NOMO-1 (cell line): ENCODE results near the gene RWDD2A.

Source experiments
- DNase-seq, 2 experiments: peaks; one replicate each; lab custom pipeline; 2025; ENCODE audit not compliant: unreplicated experiment in 2 of 2; lab: John Stamatoyannopoulos, UW

RWDD2A gene

DNA sequence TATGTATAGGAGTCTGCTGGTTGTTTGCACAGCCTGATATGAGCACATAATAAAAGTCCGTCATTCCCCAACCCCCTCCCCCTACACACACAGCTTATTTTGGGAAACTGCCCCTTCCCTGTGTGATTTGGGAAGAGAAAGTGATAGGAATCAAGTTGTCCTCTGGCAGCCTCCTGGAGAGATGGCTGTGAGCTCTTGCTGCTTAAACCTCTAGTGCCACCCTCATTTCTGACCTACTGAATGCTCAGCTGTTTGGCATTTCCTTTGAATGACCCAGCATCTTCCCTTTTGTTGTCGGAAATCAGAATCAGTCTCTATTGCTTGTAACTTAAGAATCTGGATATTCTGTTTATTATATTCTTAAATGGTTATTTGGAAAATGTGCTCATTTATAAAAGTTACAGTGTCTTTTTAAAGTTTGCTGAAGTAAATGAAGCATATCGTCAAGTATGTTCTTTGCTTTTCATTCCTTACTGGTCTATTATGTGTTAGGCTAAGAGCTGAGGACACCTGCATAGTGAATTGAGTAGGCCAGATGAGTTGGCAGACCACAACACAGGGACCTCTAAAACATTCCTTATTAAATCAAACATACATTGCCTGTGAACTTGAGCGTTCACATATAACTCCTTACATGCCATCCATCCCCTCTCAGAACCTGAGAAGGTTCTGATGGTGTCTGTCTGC, 5.5 kb downstream of the RWDD2A start:
- DNase-seq: no peak

- no peak for DNase-seq
Observed at GRCh38 chr6:83199173-83199862, 6.2 kb downstream of the RWDD2A start.

- DNase-seq: no peak
Observed at GRCh38 chr6:83199863-83200225, 6.7 kb downstream of the RWDD2A start.

GRCh38 chr6:83202031-83202430, 8.9 kb downstream of the RWDD2A start:
- no peak for DNase-seq

- DNase-seq: peak; percentile 36 to 69
Observed at GRCh38 chr6:83215131-83216047, 22.2 kb downstream of the RWDD2A start.

DNA sequence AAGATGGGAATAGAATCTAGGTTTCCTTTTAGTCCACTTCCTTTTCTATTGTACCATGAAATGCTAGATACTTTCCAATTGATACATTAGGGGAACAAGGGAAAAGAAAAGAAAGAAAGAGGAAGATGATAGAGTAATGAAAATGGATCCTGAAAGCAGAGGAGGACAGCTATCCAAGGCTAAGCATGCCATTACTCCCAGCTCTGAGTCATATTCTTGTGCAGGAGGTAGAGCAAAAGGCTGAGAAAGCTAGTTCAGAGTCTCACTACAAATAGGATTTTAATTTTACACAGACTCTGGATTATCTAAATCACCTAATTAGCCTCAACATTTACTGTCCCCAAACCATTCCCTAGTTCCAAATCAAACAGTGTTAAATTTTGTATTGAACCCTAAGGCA, 23.6 kb downstream of the RWDD2A start:
- DNase-seq: no peak

GRCh38 chr6:83218646-83219045, 25.5 kb downstream of the RWDD2A start:
- DNase-seq: no peak

DNA sequence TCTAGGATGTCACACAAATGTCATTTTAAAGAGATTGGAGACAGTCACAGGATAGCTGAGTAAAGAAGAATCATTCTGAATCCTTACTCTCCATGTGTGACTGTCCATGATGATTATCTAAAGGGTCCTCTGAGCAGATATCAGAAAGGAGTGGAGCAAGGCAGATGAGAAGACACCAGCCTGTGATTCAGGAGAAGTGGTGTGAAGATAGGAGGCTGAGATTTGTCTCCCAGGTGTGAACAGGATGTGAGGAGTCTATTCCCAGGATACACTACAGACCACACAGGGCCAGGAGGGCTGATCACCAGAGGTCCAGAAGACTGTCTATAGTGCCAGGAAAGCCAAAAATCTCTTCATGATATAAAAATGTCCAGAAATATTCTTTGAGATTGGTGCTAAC, 27.0 kb downstream of the RWDD2A start:
- DNase-seq: no peak

DNA sequence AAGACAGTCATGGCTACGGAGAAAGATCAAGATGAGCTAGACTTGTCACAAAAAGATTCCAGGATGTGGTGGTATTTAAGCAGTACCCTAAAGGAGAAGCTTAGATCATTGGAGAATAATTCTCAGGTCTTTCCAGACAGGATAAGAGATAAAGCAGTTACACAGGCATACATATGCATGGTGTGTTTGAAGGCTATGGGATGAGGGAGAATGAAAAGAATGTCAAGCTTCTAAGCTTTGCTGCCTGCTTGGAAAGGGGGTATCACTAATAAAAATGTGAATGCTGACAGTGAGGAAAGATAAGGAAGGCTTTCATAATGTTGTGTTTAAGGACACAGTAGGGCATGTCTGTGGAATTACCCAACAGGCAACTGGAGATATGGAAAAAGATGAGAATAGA, 28.1 kb downstream of the RWDD2A start:
- no peak for DNase-seq

GRCh38 chr6:83221889-83222479, 28.8 kb downstream of the RWDD2A start:
- DNase-seq: peak in 1 of 2 experiments; percentile 40

DNA sequence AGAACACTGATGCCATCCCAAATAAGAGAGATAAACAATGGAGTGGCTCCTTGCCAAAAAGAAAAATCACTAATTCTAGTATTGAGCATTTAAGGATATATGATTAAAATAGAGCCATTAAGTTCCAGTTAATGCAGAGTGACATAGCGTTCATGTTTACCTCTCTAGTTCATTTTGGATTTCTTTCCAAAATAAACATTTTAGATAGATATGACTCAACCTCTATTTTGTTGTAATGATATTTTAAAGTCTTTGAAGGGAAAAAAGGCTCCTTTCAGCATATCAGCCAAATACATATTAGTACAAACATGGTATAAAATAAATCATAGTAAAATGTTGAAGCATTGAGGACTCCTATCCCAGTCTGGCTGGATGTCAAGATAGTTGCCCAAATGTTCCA, 33.4 kb downstream of the RWDD2A start:
- no peak for DNase-seq

DNA sequence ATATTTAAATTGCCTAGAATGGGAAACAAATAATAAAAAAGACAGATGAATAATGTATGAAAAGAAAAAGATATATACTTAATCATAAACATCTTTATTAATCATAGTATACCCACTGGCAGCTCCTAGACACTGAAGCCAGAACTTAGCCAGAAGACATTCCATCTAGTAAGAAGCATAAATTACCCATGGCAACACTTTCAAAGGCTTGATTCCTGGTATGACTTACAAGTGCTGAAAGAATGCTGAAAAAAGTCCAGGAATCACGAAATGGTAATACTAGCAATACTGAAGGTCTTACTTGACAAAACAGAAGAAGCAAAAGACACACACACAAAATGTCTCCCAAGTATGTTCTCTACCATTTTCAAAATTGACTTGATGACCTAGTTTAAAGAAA, 38.0 kb downstream of the RWDD2A start:
- no peak for DNase-seq

- DNase-seq: no peak
Observed at GRCh38 chr6:83247471-83247870, 54.3 kb downstream of the RWDD2A start.
